Measurements from ENCODE around the gene IMMP2L.

IMMP2L gene

GRCh38 chr7:110891197-110891596 lies 671.1 kb downstream of the IMMP2L start:
- DNase-seq, result no peak

GRCh38 chr7:110890101-110890500 lies 672.2 kb downstream of the IMMP2L start:
- DNase-seq, result no peak

GRCh38 chr7:110889335-110889734 lies 673.0 kb downstream of the IMMP2L start:
- DNase-seq, result no peak

GRCh38 chr7:110888641-110889040 lies 673.7 kb downstream of the IMMP2L start:
- no peak for DNase-seq

- no peak for DNase-seq
These were observed 676.8 kb downstream of the IMMP2L start for GRCh38 chr7:110885474-110885873.

GRCh38 chr7:110881721-110882120 lies 680.6 kb downstream of the IMMP2L start:
- no peak for DNase-seq

GRCh38 chr7:110880971-110881370 lies 681.3 kb downstream of the IMMP2L start:
- no peak for DNase-seq

- no peak for DNase-seq
These were observed 685.3 kb downstream of the IMMP2L start for GRCh38 chr7:110877016-110877415.

- DNase-seq, result no peak
These were observed 686.9 kb downstream of the IMMP2L start for GRCh38 chr7:110875346-110875745.

- DNase-seq, result no peak
These were observed 690.4 kb downstream of the IMMP2L start for GRCh38 chr7:110871856-110872255.

GRCh38 chr7:110870926-110871325 lies 691.4 kb downstream of the IMMP2L start:
- DNase-seq, result no peak

- no peak for DNase-seq
These were observed 693.8 kb downstream of the IMMP2L start for GRCh38 chr7:110868458-110868857.

GRCh38 chr7:110867771-110868170 lies 694.5 kb downstream of the IMMP2L start:
- DNase-seq, result no peak

GRCh38 chr7:110863258-110863657 lies 699.0 kb downstream of the IMMP2L start:
- no peak for DNase-seq

GRCh38 chr7:110861163-110861562 lies 701.1 kb downstream of the IMMP2L start:
- DNase-seq, result no peak

- no peak for DNase-seq
These were observed 705.2 kb downstream of the IMMP2L start for GRCh38 chr7:110857106-110857505.

GRCh38 chr7:110856704-110857103 lies 705.6 kb downstream of the IMMP2L start:
- DNase-seq, result no peak

- DNase-seq, result no peak
These were observed 707.6 kb downstream of the IMMP2L start for GRCh38 chr7:110854651-110855050.

GRCh38 chr7:110854166-110854565 lies 708.1 kb downstream of the IMMP2L start:
- DNase-seq, result no peak

- DNase-seq, result no peak
These were observed 709.0 kb downstream of the IMMP2L start for GRCh38 chr7:110853263-110853662.

- no peak for DNase-seq
These were observed 709.9 kb downstream of the IMMP2L start for GRCh38 chr7:110852156-110852940.

- DNase-seq, result no peak
These were observed 712.1 kb downstream of the IMMP2L start for GRCh38 chr7:110850224-110850623.

- no peak for DNase-seq
These were observed 719.5 kb downstream of the IMMP2L start for GRCh38 chr7:110842796-110843195.

- no peak for DNase-seq
These were observed 720.3 kb downstream of the IMMP2L start for GRCh38 chr7:110841840-110842545.

Measured in kidney glomerular epithelial cell (primary cell).